Vagina (tissue), 2 donors: Measurements from ENCODE around the gene CARD10. TPM values are rescaled to one million over a fixed set of nuclear protein-coding genes. Genes with fewer than 3 reads are reported as not detected.

ENCODE experiments used
- DNase-seq, 2 donors: peaks; one replicate each; pipeline ENCODE4 v3.0.0-alpha.2; 2017; ENCODE audit errors: extremely low spot score in 2 of 2
- H3K27ac ChIP-seq: fragments of 200-600 bp; sonication (generic); one replicate; pipeline ENCODE4 v1.5.1; 2019
- H3K27me3 ChIP-seq: fragments of 200-600 bp; sonication (generic); one replicate; pipeline ENCODE4 v1.5.1; 2019
- H3K36me3 ChIP-seq, 2 donors: fragments of 200-600 bp; sonication (generic); one replicate each; pipeline ENCODE4 v1.5.1; 2017 to 2019
- H3K4me1 ChIP-seq: fragments of 200-600 bp; sonication (generic); one replicate; pipeline ENCODE4 v1.5.1; 2019
- H3K4me3 ChIP-seq, 2 donors: fragments of 200-600 bp; sonication (generic); 1 replicate in 1 of 2; 2 replicates in 1 of 2; pipeline ENCODE4 v1.5.1; 2016 to 2019
- H3K9me3 ChIP-seq: fragments of 200-600 bp; sonication (generic); one replicate; pipeline ENCODE4 v1.5.1; 2019
- CTCF ChIP-seq, 3 experiments: fragments of 450-650 bp in 2 of 3; fragments of 200-600 bp in 1 of 3; sonication (generic) in 1 of 3; IDR thresholded peaks; one replicate each; pipeline ENCODE4 v1.5.1; 2017 to 2019; ENCODE audit warnings: antibody characterized with exemption in 3 of 3, mild to moderate bottlenecking in 2 of 3, moderate library complexity in 2 of 3
- POLR2A ChIP-seq, 2 donors: fragments of 450-650 bp; IDR thresholded peaks; one replicate each; pipeline ENCODE4 v1.6.1; 2017; ENCODE audit warnings: antibody characterized with exemption in 2 of 2, mild to moderate bottlenecking in 2 of 2, moderate library complexity in 2 of 2
- POLR2AphosphoS5 ChIP-seq, 2 donors: sonication (generic); formaldehyde crosslinking; IDR thresholded peaks; one replicate each; pipeline ENCODE4 v1.9.0; 2017; ENCODE audit warnings: antibody characterized with exemption in 2 of 2, mild to moderate bottlenecking in 2 of 2, low read depth in 1 of 2; ENCODE audit not compliant: insufficient read depth in 1 of 2
- intact Hi-C: fragments of 100-400 bp; cut with DNase I; formaldehyde crosslinking; loops from one replicate; pipeline ENCODE4 v1.15.1; 2023
- total RNA-seq: library from RNA; depleted of rRNA; stranded (reverse); fragments of >200 nt; gene quantifications from one replicate; pipeline ENCODE4 v1.2.3, GENCODE V29; 2016

The CARD10 gene
- total RNA-seq, 1 donor from 2014 or later = 11.0 TPM

- Histone ChIP-seq H3K36me3 (peaks cover 0 to 18% of the 10 kb centered on the region in 2 donors), H3K27ac (peak overlapping the region; percentile 99), H3K9me3 (no peaks in the 10 kb centered on the region), H3K4me1 (peaks cover 79% of the 10 kb centered on the region), H3K4me3 (peak overlapping the region; percentile 84 to 89), H3K27me3 (no peaks in the 10 kb centered on the region)
- DNase-seq = no peak
- TF ChIP-seq CTCF (IDR thresholded peaks at IDR 0.05) (no peak), POLR2A (IDR thresholded peaks at IDR 0.05) (no peak), POLR2AphosphoS5 (IDR thresholded peaks at IDR 0.05; ENCODE audit: insufficient read depth in 1 of 2, low read depth in 1 of 2) (no peak)
- intact Hi-C loops = no loop called here
Observed at GRCh38 chr22:37562049-37562875, 43.0 kb upstream of the CARD10 start.

GRCh38 chr22:37561212-37562048 lies 42.2 kb upstream of the CARD10 start:
- intact Hi-C loops = loop anchor here (2.0 kb wide), 1 partner anchor 17 kb away; no protein-coding TSS in a partner anchor
- TF ChIP-seq POLR2A (IDR thresholded peaks at IDR 0.05) (peak in 1 of 2 donors; percentile 48), POLR2AphosphoS5 (IDR thresholded peaks at IDR 0.05; ENCODE audit: insufficient read depth in 1 of 2, low read depth in 1 of 2) (peak; percentile 90), CTCF (IDR thresholded peaks at IDR 0.05) (peak; percentile 58 to 70 (median 64))
- DNase-seq = no peak
- peaks cover 75% of the 10 kb centered on the region for H3K4me1 ChIP-seq
- H3K27ac ChIP-seq = peak overlapping the region; percentile 99
- peak overlapping the region; percentile 84 to 89 for H3K4me3 ChIP-seq
- H3K27me3 ChIP-seq = no peaks in the 10 kb centered on the region
- no peaks in the 10 kb centered on the region for H3K9me3 ChIP-seq
- H3K36me3 ChIP-seq = peaks cover 0 to 11% of the 10 kb centered on the region in 2 donors

- peak overlapping the region; percentile 84 to 89 for H3K4me3 ChIP-seq
- intact Hi-C loops = loop anchor here (2.0 kb wide), 1 partner anchor 16 kb away; no protein-coding TSS in a partner anchor
- H3K4me1 ChIP-seq = peaks cover 68% of the 10 kb centered on the region
- no peak for DNase-seq
- no peaks in the 10 kb centered on the region for H3K27me3 ChIP-seq
- H3K9me3 ChIP-seq = no peaks in the 10 kb centered on the region
- H3K27ac ChIP-seq = peak overlapping the region; percentile 99
- TF ChIP-seq CTCF (IDR thresholded peaks at IDR 0.05) (no peak), POLR2AphosphoS5 (IDR thresholded peaks at IDR 0.05; ENCODE audit: insufficient read depth in 1 of 2, low read depth in 1 of 2) (no peak), POLR2A (IDR thresholded peaks at IDR 0.05) (no peak)
- H3K36me3 ChIP-seq = peaks cover 0 to 4% of the 10 kb centered on the region in 2 donors
Observed at GRCh38 chr22:37560608-37561211, 41.5 kb upstream of the CARD10 start.

DNA sequence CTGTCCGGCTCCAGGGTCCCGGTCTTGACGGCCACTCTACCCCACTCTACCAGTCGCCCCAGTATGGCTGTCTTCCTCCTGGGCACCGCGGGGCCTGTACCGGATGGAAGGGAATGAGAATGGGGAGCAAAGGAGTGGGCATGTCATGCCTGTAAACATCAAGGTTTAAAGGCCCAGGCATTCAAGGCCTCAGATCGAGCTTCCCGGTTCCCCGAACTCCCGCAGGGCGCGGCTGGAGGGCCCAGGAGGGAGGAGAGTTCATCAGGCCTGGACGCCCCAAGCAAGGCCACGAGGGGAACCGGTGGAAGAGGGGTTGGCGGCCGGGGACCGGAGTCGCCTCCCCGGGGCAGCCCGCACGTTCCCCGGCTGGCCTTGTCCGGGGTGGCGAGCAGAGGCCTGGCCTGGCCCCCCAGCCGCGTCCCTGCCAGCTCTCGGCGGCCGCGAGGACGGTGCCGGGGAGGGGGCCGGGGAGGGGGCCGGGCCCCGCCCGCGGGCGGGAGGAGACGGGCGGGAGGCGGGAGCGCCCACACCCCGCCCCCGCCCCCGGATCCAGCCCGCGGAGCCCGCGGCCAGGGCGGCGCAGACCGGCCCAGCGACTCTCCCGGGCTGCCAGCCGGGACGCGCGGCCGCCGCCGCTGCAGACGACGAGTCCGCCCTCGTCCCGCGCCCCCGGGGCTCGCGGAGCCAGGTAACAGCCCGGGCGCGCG lies 40.8 kb upstream of the CARD10 start, which contains the start of gene CDC42EP1:
Gene CDC42EP1 (plus strand): TSS at position 580 of the 707 bp plus-strand sequence. CDS start 5,870 bp downstream, outside the sequence.
- intact Hi-C loops = loop anchor here (2.0 kb wide), 1 partner anchor 15 kb away; no protein-coding TSS in a partner anchor
- no peaks in the 10 kb centered on the region for H3K27me3 ChIP-seq
- H3K4me3 ChIP-seq = peak within 1 kb of the TSS; percentile 84 to 89
- peaks cover 0 to 3% of the 10 kb centered on the region in 2 donors for H3K36me3 ChIP-seq
- DNase-seq = no peak
- H3K9me3 ChIP-seq = no peaks in the 10 kb centered on the region
- peaks cover 61% of the 10 kb centered on the region for H3K4me1 ChIP-seq
- H3K27ac ChIP-seq = peak within 1 kb of the TSS; percentile 99
- no peak for TF ChIP-seq CTCF (IDR thresholded peaks at IDR 0.05)
- peak in 1 of 2 donors; percentile 59 for TF ChIP-seq POLR2AphosphoS5 (IDR thresholded peaks at IDR 0.05; ENCODE audit: insufficient read depth in 1 of 2, low read depth in 1 of 2)
- TF ChIP-seq POLR2A (IDR thresholded peaks at IDR 0.05) = peak in 1 of 2 donors; percentile 87
